HG02884 (cell line): ENCODE measurements around the gene PITX1.
"Not testable (repeated sequence)": the region's sequence is repeated elsewhere in the genome, so short reads cannot be mapped to it uniquely, and the experiment has no call there.

ENCODE experiments used
- ATAC-seq: cut with Tn5 transposase; IDR thresholded peaks from one replicate; pipeline ENCODE4 v1.9.1; 2021; ENCODE audit warnings: mild to moderate bottlenecking, moderate library complexity; ENCODE audit not compliant: unreplicated experiment

The PITX1 gene

DNA sequence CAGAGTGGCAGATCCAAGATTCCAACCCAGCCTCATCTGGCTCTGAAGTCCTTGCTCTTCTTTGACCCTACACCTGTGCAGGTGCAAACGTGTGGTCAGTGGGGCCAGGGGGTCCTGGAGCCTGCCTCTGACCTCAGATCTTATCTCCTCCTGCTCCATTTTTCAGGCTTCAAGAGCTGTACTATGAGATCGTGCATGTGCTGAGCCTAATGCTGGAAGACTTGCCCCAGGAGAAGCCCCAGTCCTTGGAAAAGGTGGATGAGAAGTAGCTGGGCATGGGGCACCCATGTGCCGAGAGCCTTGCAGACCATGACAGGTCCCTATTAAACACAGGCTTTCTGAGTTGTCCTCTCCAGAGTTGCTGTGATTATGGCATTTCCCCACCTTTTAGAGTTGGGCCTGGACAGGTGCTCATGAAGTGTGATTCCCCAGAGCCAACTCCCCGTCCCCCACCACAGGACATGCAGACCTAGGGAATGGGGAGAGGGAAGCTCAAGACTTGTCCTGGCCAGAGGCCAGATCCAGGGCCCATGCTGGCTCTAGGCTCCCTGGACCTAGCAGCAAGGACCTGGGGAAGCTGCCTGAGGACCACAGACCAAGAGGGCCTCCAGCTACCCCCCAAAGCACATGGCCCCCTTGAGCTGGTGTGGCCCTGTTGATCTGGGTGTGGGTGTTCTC lies 22.5 kb downstream of the PITX1 start:
- no peak for ATAC-seq

GRCh38 chr5:135010502-135011354 lies 23.3 kb downstream of the PITX1 start:
- ATAC-seq = no peak

GRCh38 chr5:135009736-135010501 lies 24.1 kb downstream of the PITX1 start:
- no peak for ATAC-seq

DNA sequence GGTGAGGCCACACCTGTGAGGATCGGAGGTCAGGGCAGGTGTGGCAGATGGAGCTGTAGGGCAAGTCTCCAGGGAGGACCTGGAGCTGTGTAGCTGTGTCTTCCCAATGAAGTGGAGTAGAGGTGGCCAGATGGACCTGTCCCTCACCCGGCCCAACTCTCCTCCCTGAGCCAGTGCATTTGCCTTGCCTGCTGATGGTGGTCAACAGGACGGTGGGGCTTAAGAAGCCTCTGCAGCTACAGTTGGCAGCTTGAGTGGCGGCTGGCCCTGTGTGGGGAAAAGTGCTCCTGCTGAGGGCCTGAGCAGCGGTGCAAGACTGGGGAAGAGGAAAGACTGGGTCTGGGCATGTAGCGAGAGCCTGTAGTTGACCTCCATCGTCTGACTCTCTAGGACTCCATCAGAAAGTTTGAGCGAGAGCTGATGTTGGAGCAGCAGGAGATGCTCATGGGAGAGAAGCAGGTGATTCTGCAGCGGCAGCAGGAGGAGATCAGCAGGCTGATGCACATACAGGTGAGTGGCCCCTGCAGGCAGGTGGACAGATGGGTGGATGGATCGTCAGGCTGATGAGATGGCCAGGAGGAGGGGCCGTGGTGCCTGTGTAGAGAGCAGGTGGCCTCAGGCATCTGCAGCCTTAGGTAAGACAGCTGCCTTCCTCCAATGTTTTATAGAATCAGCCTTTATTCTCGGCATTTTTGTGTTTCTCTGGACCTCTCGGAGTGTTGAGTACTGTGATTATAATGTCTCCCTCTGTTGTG lies 24.9 kb downstream of the PITX1 start:
- no peak for ATAC-seq

DNA sequence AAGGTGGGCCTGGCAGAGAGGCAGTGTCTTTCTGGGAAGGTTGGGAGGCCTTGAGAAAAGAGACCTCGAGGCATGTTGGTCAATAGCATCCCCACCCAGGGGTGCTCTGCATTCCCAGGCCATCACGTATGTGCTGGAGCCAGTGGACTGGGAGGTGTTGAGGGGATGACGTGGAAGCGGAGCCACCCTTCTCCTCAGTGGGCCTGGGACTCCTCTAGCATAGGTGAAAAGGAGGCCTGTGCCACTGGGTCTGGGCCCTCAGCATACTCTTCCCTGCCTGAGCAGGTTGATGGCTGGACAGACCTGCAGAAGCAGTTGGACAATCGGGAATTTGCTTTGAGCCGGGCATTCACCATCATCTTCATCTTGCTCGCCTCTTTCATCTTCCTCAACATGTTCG lies 25.5 kb downstream of the PITX1 start:
- ATAC-seq = no peak

DNA sequence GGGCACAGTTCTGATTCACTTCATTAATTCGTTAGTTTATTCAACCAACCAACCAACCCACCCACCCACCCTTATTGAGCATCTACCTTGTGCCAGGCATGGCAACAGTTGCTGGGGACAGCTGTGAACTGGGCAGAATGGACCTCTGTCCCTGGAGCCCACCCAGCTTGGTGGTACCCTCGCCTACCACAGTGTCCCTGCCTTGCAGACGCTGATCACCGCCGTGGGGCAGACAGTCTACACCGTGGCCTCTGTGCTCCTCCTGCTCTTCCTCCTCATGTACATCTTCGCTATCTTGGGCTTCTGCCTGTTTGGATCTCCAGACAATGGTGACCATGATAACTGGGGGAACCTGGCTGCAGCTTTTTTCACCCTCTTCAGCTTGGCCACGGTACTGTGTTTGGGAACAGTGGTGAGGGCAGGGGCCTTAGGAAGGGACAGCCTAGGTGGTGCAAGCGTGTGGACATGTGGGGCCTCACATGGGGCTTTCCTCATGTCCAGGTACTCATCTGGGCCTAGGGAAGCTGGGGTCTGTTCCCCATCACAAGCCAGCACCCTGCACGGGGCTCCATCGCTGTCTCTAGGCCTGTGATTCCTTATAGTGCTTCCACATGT lies 26.2 kb downstream of the PITX1 start:
- no peak for ATAC-seq

DNA sequence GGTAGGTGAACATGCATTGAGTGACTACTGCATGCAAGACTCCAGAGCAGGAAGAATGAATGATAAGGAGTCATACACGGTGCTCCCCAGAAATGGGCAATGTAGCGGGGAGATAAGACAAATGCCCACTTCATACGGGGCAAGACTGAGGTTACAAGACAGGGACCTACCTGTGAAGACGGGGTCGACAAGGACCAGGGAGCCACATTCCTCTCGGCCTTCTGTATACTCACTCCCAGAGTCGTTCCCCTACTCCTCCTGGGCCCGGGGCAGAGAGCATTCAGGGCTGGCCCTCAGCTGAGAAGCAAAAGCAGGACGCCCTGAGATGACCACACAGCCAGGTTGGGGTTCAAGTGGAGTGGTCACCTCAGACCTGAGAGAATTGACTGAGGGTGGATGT lies 26.7 kb downstream of the PITX1 start:
- no peak for ATAC-seq

GRCh38 chr5:135005076-135005475 lies 29.0 kb downstream of the PITX1 start:
- ATAC-seq = no peak

DNA sequence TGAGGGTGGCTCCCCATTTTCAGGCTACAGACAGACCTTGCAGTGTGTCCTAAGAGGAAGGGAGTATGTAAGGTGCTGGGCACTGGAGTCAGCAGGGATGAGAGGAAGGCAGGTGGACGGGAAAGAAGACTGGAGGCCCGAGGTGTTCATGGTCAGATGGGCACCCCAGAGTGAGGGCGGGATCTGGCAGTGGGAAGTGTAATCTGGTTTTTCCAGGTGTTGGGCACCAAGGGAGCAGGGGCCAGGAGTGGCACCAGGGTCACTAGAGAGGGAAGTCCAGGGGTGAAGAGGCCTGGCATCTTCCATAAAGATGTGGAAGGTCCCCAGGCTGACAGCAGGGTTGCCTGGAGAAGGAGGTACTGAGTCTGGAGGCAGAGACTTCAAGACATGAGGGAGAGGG lies 29.7 kb downstream of the PITX1 start:
- ATAC-seq = no peak

DNA sequence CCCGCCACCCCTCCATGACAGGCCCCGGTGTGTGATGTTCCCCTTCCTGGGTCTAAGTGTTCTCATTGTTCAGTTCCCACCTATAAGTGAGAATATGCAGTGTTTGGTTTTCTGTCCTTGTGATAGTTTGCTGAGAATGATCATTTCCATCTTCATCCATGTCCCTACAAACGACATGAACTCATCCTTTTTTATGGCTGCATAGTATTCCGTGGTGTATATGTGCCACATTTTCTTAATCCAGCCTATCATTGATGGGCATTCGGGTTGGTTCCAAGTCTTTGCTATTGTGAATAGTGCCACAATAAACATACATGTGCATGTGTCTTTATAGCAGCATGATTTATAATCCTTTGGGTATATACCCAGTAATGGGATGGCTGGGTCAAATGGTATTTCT lies 36.0 kb downstream of the PITX1 start:
- not testable (repeated sequence) for ATAC-seq

DNA sequence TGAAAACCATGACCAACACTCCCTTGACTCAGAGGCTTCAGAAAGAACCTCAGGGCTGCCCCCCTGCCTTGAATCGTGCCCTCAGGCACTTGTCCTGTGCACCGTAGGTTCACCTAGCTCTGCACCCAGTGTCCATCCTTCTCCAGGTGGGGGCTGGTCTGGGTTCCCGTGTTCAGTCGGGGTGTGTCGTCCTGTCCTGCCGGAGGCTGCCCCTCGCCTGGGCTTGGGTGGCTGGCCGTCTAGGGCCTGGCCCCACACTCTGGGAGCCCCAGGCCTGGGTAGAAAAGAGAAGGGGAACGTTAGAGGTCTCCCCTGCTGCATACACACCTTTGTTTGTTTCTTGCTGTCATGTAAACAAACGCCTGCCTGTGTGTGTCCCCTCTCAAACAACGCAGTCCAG lies 37.0 kb downstream of the PITX1 start:
- no peak for ATAC-seq

DNA sequence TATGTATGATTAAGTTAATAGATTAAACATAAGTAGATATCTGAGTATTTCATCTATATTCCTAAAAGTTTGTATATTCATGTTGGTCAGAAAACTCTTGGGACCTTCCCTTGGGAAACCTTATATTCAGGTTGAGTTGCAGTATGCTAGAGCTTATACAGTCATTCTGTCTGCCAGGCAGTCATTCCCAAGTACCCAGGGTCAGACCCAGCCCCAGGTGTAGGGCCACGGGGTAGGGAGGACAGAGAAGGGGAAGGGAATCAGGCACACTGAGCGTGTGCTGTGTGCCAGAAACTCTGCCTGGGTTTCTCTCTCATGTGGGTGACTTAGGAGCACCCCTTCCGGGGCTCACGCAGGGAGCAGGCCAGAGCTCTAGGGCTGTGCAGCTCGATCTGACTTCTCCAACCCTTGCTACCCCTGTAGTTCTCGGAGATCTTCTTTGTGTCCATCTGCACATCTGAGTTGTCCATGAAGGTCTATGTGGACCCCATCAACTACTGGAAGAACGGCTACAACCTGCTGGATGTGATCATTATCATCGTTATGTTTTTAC lies 38.1 kb downstream of the PITX1 start:
- ATAC-seq = no peak

- no peak for ATAC-seq
Measured at GRCh38 chr5:134994560-134995156, 39.4 kb downstream of the PITX1 start.

- ATAC-seq = no peak
Measured at GRCh38 chr5:134993161-134993560, 40.9 kb downstream of the PITX1 start.

GRCh38 chr5:134992148-134992547 lies 41.9 kb downstream of the PITX1 start:
- ATAC-seq = no peak

- not testable (repeated sequence) for ATAC-seq
Measured at GRCh38 chr5:134990183-134990582, 43.8 kb downstream of the PITX1 start.

DNA sequence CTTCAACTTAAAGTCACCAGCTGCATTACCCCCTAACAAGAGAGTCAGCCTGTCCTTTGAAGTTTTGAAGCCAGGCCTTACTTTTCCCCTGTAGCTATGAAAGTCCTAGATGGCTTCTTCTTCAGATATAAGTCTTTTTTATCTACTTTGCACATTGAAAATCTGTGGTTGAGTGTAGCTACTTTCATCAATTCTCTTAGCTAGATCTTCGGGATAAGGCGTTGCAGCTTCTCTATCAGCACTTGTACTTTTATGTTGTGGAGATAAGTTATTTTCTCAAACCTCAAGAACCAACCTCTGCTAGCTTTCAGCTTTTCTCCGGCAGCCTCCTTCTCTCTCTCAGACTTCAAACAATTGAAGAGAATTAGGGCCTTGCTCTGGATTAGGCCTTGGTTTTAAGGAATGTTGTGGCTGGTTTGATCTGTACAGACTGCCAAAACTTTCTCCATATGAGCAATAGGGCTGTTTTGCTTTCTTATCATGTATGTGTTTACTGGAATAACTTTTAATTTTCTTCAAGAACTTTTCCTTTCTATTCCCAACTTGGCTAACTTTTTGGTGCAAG lies 44.7 kb downstream of the PITX1 start:
- ATAC-seq = no peak

DNA sequence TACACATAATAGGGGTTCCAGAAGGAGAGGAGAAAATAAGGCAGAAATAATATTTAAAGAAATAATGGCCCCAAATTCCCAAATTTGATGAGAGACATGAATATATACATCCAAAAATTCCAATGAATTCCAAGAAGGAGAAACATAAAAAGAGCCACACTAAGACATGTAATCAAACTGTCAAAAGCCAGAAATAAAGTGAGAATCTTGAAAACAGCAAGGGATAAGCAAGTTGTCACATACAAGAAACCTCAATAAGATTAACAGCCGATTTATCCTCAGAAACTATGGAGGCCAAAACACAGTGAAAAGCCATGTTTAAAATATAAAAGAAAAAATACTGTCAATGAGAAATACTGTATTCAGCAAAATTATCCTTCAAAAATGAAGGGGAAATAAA lies 51.8 kb downstream of the PITX1 start:
- ATAC-seq = no peak

DNA sequence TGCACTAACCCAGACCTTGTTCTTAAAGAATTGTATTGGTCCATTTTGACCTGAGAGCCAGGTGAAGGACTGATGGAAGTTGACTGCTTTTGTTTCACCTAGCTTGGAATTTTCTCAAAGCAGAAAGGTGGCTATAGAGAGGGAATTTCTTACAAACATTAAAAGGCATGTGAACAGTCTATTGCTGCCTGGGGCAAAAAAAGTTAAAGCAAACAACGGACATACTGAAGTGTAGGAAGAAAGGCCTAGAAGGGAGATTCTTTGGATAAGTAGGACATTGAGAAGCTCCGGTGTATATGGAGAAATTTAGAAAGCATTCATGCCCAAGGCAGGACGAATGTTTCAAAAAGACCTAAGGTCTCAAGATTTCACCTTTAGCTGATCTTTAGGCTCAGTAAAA lies 54.6 kb downstream of the PITX1 start:
- ATAC-seq = no peak
